IMR-90 (cell line): Measurements from ENCODE around the gene SUGCT. TPM values are rescaled to one million over a fixed set of nuclear protein-coding genes. Genes with fewer than 3 reads are reported as not detected.

Experiments
- ATAC-seq: fragments of 200-7000 bp; cut with Tn5 transposase; 2 replicates; pipeline ENCODE4 v1.9.1; 2020; ENCODE audit warnings: low read depth, mild to moderate bottlenecking, moderate library complexity
- BruUV-seq: library from RNA; stranded (reverse); fragments of 400-500 nt; replicated peaks from 2 replicates; lab custom pipeline; 2021; lab: Mats Ljungman, UMichigan
- CTCF ChIA-PET: fragments of 300-600 bp; formaldehyde crosslinking; extraction: SDS; loops from one replicate; lab custom pipeline; 2021; ENCODE audit warnings: antibody characterized with exemption; lab: Yijun Ruan, JAX
- POLR2A ChIA-PET: fragments of 300-600 bp; sonication (Branson Sonifier 250); formaldehyde crosslinking; loops from one replicate; lab custom pipeline; 2022; ENCODE audit warnings: antibody characterized with exemption; ENCODE audit not compliant: unreplicated experiment; lab: Charles Lee
- DNase-seq: peaks from one replicate; pipeline ENCODE4 v3.0.0; 2013
- H2AFZ ChIP-seq: replicated peaks from 2 replicates; pipeline ENCODE3; 2013; ENCODE audit warnings: low read length, mild to moderate bottlenecking; ENCODE audit not compliant: poor library complexity
- H2AK5ac ChIP-seq: 2 replicates; pipeline ENCODE4 v1.6.1; 2013; ENCODE audit warnings: low read depth, low read length, inconsistent platforms
- H2AK9ac ChIP-seq: replicated peaks from 2 replicates; pipeline ENCODE3; 2013; ENCODE audit warnings: mild to moderate bottlenecking, low read depth, low read length, moderate library complexity; ENCODE audit not compliant: poor library complexity
- H2BK120ac ChIP-seq: 2 replicates; pipeline ENCODE4 v1.6.1; 2013; ENCODE audit warnings: low read depth, low read length, inconsistent platforms
- H2BK15ac ChIP-seq: 3 replicates; pipeline ENCODE4 v1.6.1; 2013; ENCODE audit warnings: low read depth, low read length, inconsistent platforms
- H2BK20ac ChIP-seq: 2 replicates; pipeline ENCODE4 v1.6.1; 2013; ENCODE audit warnings: low read depth, mild to moderate bottlenecking, inconsistent platforms, low read length, moderate library complexity
- H2BK5ac ChIP-seq: 2 replicates; pipeline ENCODE4 v1.6.1; 2013; ENCODE audit warnings: mild to moderate bottlenecking, low read depth, low read length, inconsistent platforms; ENCODE audit not compliant: poor library complexity, severe bottlenecking
- H3K14ac ChIP-seq: replicated peaks from 2 replicates; pipeline ENCODE4 v1.6.1; 2013; ENCODE audit warnings: low read depth, low read length, inconsistent platforms
- H3K18ac ChIP-seq: 2 replicates; pipeline ENCODE4 v1.6.1; 2013; ENCODE audit warnings: low read depth, low read length, control low read depth
- H3K23ac ChIP-seq: 2 replicates; pipeline ENCODE4 v1.6.1; 2013; ENCODE audit warnings: low read depth, low read length, inconsistent platforms
- H3K27ac ChIP-seq: 2 replicates; pipeline ENCODE4 v1.5.1; 2013; ENCODE audit warnings: mild to moderate bottlenecking, control low read depth, low read length; ENCODE audit not compliant: insufficient read depth
- H3K27me3 ChIP-seq: 2 replicates; pipeline ENCODE4 v1.6.1; 2013; ENCODE audit warnings: low read length; ENCODE audit not compliant: control insufficient read depth, insufficient read depth
- H3K36me3 ChIP-seq: 2 replicates; pipeline ENCODE4 v1.6.1; 2013; ENCODE audit warnings: low read length, mixed read lengths; ENCODE audit not compliant: control insufficient read depth, insufficient read depth
- H3K4ac ChIP-seq: 2 replicates; pipeline ENCODE4 v1.6.1; 2013; ENCODE audit warnings: low read depth, low read length, inconsistent platforms
- H3K4me1 ChIP-seq: 2 replicates; pipeline ENCODE4 v1.6.1; 2013; ENCODE audit warnings: low read length, mixed read lengths; ENCODE audit not compliant: control insufficient read depth, insufficient read depth
- H3K4me2 ChIP-seq: 2 replicates; pipeline ENCODE4 v1.6.1; 2013; ENCODE audit warnings: low read depth, mild to moderate bottlenecking, control low read depth, low read length, moderate library complexity
- H3K4me3 ChIP-seq: 2 replicates; pipeline ENCODE4 v1.5.1; 2013; ENCODE audit warnings: low read depth, mild to moderate bottlenecking, control low read depth, low read length, moderate library complexity; ENCODE audit not compliant: insufficient read depth
- H3K56ac ChIP-seq: 2 replicates; pipeline ENCODE4 v1.6.1; 2013; ENCODE audit warnings: low read length, inconsistent platforms; ENCODE audit not compliant: insufficient read depth; ENCODE audit errors: extremely low read depth
- H3K79me1 ChIP-seq, 2 experiments: 2 replicates each; pipeline ENCODE4 v1.6.1; 2013; ENCODE audit warnings: low read length in 2 of 2, inconsistent platforms in 1 of 2, low read depth in 1 of 2
- H3K9ac ChIP-seq: 2 replicates; pipeline ENCODE4 v1.6.1; 2013; ENCODE audit warnings: low read depth, low read length, control low read depth
- H3K9me1 ChIP-seq: 2 replicates; pipeline ENCODE4 v1.6.1; 2013; ENCODE audit warnings: low read length, inconsistent platforms; ENCODE audit not compliant: insufficient read depth
- H3K9me3 ChIP-seq: 2 replicates; pipeline ENCODE4 v1.6.1; 2013; ENCODE audit warnings: low read length; ENCODE audit not compliant: control insufficient read depth, insufficient read depth
- H4K20me1 ChIP-seq: 2 replicates; pipeline ENCODE4 v1.6.1; 2013; ENCODE audit warnings: low read length, inconsistent platforms; ENCODE audit not compliant: insufficient read depth
- H4K5ac ChIP-seq: 2 replicates; pipeline ENCODE4 v1.6.1; 2013; ENCODE audit warnings: mild to moderate bottlenecking, low read depth, low read length, control low read depth
- H4K8ac ChIP-seq, 2 experiments: 2 replicates each; pipeline ENCODE4 v1.6.1; 2013; ENCODE audit warnings: low read depth in 2 of 2, low read length in 2 of 2, control low read depth in 1 of 2, inconsistent platforms in 1 of 2
- H4K91ac ChIP-seq: 2 replicates; pipeline ENCODE4 v1.6.1; 2013; ENCODE audit warnings: low read depth, low read length, inconsistent platforms; ENCODE audit not compliant: insufficient read depth
- CHD1 ChIP-seq: IDR thresholded peaks from 2 replicates; pipeline ENCODE4 v1.6.1; 2012; ENCODE audit warnings: low read depth, low read length, improper control_type of control experiment
- ELK1 ChIP-seq: fragments of 150-350 bp; IDR thresholded peaks from 2 replicates; pipeline ENCODE4 v1.6.1; 2016; ENCODE audit warnings: low read depth, mild to moderate bottlenecking, low read length, moderate library complexity, borderline replicate concordance
- MXI1 ChIP-seq: IDR thresholded peaks from 2 replicates; pipeline ENCODE4 v1.6.1; 2012; ENCODE audit warnings: low read depth, mild to moderate bottlenecking, low read length, moderate library complexity, borderline replicate concordance
- POLR2A ChIP-seq: IDR thresholded peaks from 2 replicates; pipeline ENCODE4 v1.6.1; 2012; ENCODE audit warnings: mild to moderate bottlenecking, low read depth, low read length
- RCOR1 ChIP-seq: IDR thresholded peaks from 2 replicates; pipeline ENCODE4 v1.6.1; 2012; ENCODE audit warnings: mild to moderate bottlenecking, low read length, improper control_type of control experiment; ENCODE audit not compliant: insufficient replicate concordance
- SMC3 ChIP-seq: fragments of 150-350 bp; IDR thresholded peaks from 2 replicates; pipeline ENCODE4 v1.6.1; 2016; ENCODE audit warnings: low read depth, mild to moderate bottlenecking, antibody characterized with exemption, low read length, moderate library complexity
- WGBS, 2 experiments: methylation state at CpG; one replicate each; pipeline versions ENCODE4 v1.1.5 to v1.1.7; 2013; ENCODE audit warnings: missing lambda C conversion rate in 2 of 2; ENCODE audit not compliant: insufficient read length in 1 of 2; ENCODE audit errors: extremely low coverage in 2 of 2; 5-methylcytosine and 5-hydroxymethylcytosine counted together
- dilution Hi-C: fragments of 300-500 bp; cut with HindIII; formaldehyde crosslinking; loops from one replicate; pipeline ENCODE4 v1.14.3; 2018; ENCODE audit warnings: low sequenced_read_pairs; ENCODE audit not compliant: unreplicated experiment
- in situ Hi-C: fragments of 300-500 bp; cut with MboI; formaldehyde crosslinking; loops from 3 replicates; pipeline ENCODE4 v1.14.3; 2019; ENCODE audit warnings: low sequenced_read_pairs, inconsistent platforms, mixed read lengths
- intact Hi-C: fragments of 100-400 bp; cut with micrococcal nuclease; formaldehyde crosslinking; loops from 2 replicates; pipeline ENCODE4 v1.10.0; 2022
- polyA plus RNA-seq, 3 experiments: library from polyadenylated mRNA; depleted of rRNA; stranded (reverse); fragments of >200 nt; gene quantifications; 2 replicates each; pipeline ENCODE4 v1.2.3, GENCODE V29; 2012; ENCODE audit warnings: low replicate concordance in 1 of 3
- total RNA-seq: library from RNA; depleted of rRNA; stranded (reverse); fragments of >200 nt; gene quantifications from 2 replicates; pipeline ENCODE4 v1.2.3, GENCODE V29; 2012

The SUGCT gene
- total and polyA plus RNA-seq, 2 of the 4 experiments (the other 2 are of a cell fraction): 5.9 to 8.3 TPM

- Histone ChIP-seq H3K27me3 (no peaks in the 10 kb centered on the region), H4K20me1 (no peaks in the 10 kb centered on the region), H2BK120ac (no peak overlapping the region), H3K18ac (no peak overlapping the region), H4K8ac (no peak overlapping the region), H3K4ac (no peak overlapping the region), H4K5ac (no peak overlapping the region), H3K4me2 (no peak overlapping the region), H3K9me1 (no peaks in the 10 kb centered on the region), H3K27ac (no peak overlapping the region), H3K9ac (no peak overlapping the region), H2AK9ac (no peak overlapping the region), H3K4me1 (peaks cover 4% of the 10 kb centered on the region; the same call in 1 of the 2 replicates), H2AK5ac (no peak overlapping the region), H3K9me3 (no peaks in the 10 kb centered on the region), H3K14ac (no peak overlapping the region), H2BK5ac (no peak overlapping the region), H3K23ac (no peak overlapping the region), H3K4me3 (no peak overlapping the region), H3K36me3 (no peaks in the 10 kb centered on the region), H2AFZ (no peak overlapping the region), H3K56ac (no peak overlapping the region), H4K91ac (no peak overlapping the region), H3K79me1 (no peaks in the 10 kb centered on the region), H2BK15ac (no peak overlapping the region), H2BK20ac (no peak overlapping the region)
- in situ Hi-C loops (no loop called here), intact Hi-C loops (no loop called here), dilution Hi-C loops (no loop called here)
- ChIA-PET CTCF (no interaction called here), POLR2A (no interaction called here)
- no CpG with 5 or more reads among the region's 5 CpGs for WGBS, 2 experiments
- no peak for DNase-seq
- BruUV-seq: no TSS peak
- ATAC-seq: no peak
- TF ChIP-seq CHD1 (no peak), RCOR1 (no peak), POLR2A (no peak), MXI1 (no peak), ELK1 (no peak), SMC3 (no peak)
These were observed 323.1 kb downstream of the SUGCT start for GRCh38 chr7:40457776-40458480.
